ENCODE measurements around the gene CBY1. TPM values are rescaled to one million over a fixed set of nuclear protein-coding genes. Genes with fewer than 3 reads are reported as not detected.

The CBY1 gene
- polyA plus RNA-seq, 1 of the 3 experiments (the other 2 are of a cell fraction) = 21.8 TPM

DNA sequence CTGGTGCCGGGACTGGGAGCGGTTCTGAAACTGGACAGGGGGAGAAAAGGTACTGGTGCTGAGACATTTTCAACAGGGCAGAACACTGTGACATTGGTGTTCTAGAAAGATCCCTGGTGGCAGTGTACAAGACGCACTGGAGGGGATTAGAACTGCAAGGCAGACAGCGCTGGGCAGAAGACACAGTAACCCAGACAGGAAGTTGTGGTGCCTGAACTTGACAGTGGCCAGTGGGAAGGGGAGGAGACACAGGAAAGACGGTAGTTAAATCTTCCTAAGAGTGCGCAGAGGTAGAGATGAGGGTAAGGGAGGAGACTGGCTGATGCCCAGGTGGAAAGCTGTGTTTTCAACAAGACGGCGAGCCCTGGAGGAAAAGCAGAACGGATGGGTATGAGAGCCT lies 24.7 kb upstream of the CBY1 start:
- no peaks in the 10 kb centered on the region for H3K27me3 ChIP-seq (ENCODE audit: insufficient read depth)
- H3K4me3 ChIP-seq (ENCODE audit: low read depth in 2 of 2, low read length in 1 of 2) = no peak overlapping the region
- H2AFZ ChIP-seq (ENCODE audit: low read depth) = no peak overlapping the region
- DNase-seq = no peak
- H3K36me3 ChIP-seq (replicated peaks in 1 of 2; ENCODE audit: control insufficient read depth in 1 of 2, insufficient read depth in 2 of 2, low read length in 1 of 2) = peaks cover 0 to 8% of the 10 kb centered on the region in 2 experiments
- WGBS (ENCODE audit: low lambda C conversion rate) = 92% methylated on average over 9 of the region's 9 CpGs
- H3K9me2 ChIP-seq = no peaks in the 10 kb centered on the region
- no peaks in the 10 kb centered on the region for H3K9me3 ChIP-seq
- ChIA-PET POLR2A (interaction anchor here (0.5 kb wide), 1 partner anchor 10 kb away, joined by 3 read pairs; no protein-coding TSS in a partner anchor), CTCF (no interaction called here)
- H3F3A ChIP-seq (replicated peaks; ENCODE audit: insufficient read depth) = no peaks in the 10 kb centered on the region
- no peaks in the 10 kb centered on the region for H4K20me1 ChIP-seq (ENCODE audit: insufficient read depth)
- H3K4me1 ChIP-seq (ENCODE audit: control insufficient read depth in 1 of 2, insufficient read depth in 2 of 2, low read depth in 1 of 2, low read length in 1 of 2) = no peaks in the 10 kb centered on the region
- TF ChIP-seq FOXM1 (IDR thresholded peaks at IDR 0.05; ENCODE audit: low read depth) (no peak), FOXJ3 (CRISPR knock-in tag; IDR thresholded peaks at IDR 0.05) (no peak)
- no peak overlapping the region for H3K4me2 ChIP-seq
- H3K27ac ChIP-seq (ENCODE audit: low read depth in 2 of 2, low read length in 1 of 2) = no peak overlapping the region
- H3K79me2 ChIP-seq (ENCODE audit: insufficient read depth) = no peaks in the 10 kb centered on the region
- no peak overlapping the region for H3K9ac ChIP-seq

DNA sequence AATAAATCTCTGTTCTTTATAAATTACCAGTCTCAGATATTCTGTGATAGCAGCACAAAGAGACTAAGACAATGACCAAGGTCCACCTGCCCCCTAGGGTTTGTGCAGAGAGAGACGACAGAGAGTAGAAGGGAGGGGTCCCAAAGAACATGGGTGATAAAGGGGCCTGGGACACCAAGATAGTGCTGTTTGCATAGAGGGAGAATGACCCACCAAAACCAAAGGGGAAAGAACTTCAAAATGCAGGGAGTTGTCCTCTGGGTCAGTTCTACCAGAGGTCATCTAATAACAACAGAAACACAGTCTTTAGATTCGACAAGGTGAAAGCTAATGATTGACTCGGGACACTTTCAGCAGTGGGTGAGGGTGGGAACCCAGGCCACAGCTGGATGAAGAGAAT lies 23.9 kb upstream of the CBY1 start:
- no peak for DNase-seq
- Histone ChIP-seq H3K4me3 (ENCODE audit: low read depth in 2 of 2, low read length in 1 of 2) (no peak overlapping the region), H3K4me1 (ENCODE audit: control insufficient read depth in 1 of 2, insufficient read depth in 2 of 2, low read depth in 1 of 2, low read length in 1 of 2) (no peaks in the 10 kb centered on the region), H4K20me1 (ENCODE audit: insufficient read depth) (no peaks in the 10 kb centered on the region), H3K27me3 (ENCODE audit: insufficient read depth) (no peaks in the 10 kb centered on the region), H3F3A (replicated peaks; ENCODE audit: insufficient read depth) (no peaks in the 10 kb centered on the region), H3K79me2 (ENCODE audit: insufficient read depth) (no peaks in the 10 kb centered on the region), H3K27ac (ENCODE audit: low read depth in 2 of 2, low read length in 1 of 2) (no peak overlapping the region), H3K9ac (no peak overlapping the region), H3K9me2 (no peaks in the 10 kb centered on the region), H3K36me3 (replicated peaks in 1 of 2; ENCODE audit: control insufficient read depth in 1 of 2, insufficient read depth in 2 of 2, low read length in 1 of 2) (peaks cover 0 to 8% of the 10 kb centered on the region in 2 experiments), H2AFZ (ENCODE audit: low read depth) (no peak overlapping the region), H3K9me3 (no peaks in the 10 kb centered on the region), H3K4me2 (no peak overlapping the region)
- 79% methylated on average over 3 of the region's 3 CpGs for WGBS (ENCODE audit: low lambda C conversion rate)
- CTCF ChIA-PET = no interaction called here
- POLR2A ChIA-PET = interaction anchor here (0.5 kb wide), 1 partner anchor 11 kb away, joined by 3 read pairs; no protein-coding TSS in a partner anchor
- TF ChIP-seq, protein P1, sequence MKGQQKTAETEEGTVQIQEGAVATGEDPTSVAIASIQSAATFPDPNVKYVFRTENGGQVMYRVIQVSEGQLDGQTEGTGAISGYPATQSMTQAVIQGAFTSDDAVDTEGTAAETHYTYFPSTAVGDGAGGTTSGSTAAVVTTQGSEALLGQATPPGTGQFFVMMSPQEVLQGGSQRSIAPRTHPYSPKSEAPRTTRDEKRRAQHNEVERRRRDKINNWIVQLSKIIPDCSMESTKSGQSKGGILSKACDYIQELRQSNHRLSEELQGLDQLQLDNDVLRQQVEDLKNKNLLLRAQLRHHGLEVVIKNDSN (IDR thresholded peaks at IDR 0.05; ENCODE audit: borderline replicate concordance, low read depth) = no peak
- TF ChIP-seq TEAD4 (IDR thresholded peaks at IDR 0.05; ENCODE audit: borderline replicate concordance, insufficient read depth) = no peak
- TF ChIP-seq RAD21 (IDR thresholded peaks at IDR 0.05; ENCODE audit: low read length) = no peak
- no peak for TF ChIP-seq TCF12 (IDR thresholded peaks at IDR 0.05)
- no peak for TF ChIP-seq MXI1 (IDR thresholded peaks at IDR 0.05; ENCODE audit: low read depth, low read length)
- TF ChIP-seq MAX (IDR thresholded peaks at IDR 0.05; ENCODE audit: low read depth) = no peak
- no peak for TF ChIP-seq USF2 (IDR thresholded peaks at IDR 0.05; ENCODE audit: borderline replicate concordance, low read depth, low read length)
- TF ChIP-seq YY1 (IDR thresholded peaks at IDR 0.05; ENCODE audit: low read depth) = no peak
- no peak for TF ChIP-seq TAF1 (IDR thresholded peaks at IDR 0.05; ENCODE audit: borderline replicate concordance, low read depth, low read length)
- TF ChIP-seq, protein P2, sequence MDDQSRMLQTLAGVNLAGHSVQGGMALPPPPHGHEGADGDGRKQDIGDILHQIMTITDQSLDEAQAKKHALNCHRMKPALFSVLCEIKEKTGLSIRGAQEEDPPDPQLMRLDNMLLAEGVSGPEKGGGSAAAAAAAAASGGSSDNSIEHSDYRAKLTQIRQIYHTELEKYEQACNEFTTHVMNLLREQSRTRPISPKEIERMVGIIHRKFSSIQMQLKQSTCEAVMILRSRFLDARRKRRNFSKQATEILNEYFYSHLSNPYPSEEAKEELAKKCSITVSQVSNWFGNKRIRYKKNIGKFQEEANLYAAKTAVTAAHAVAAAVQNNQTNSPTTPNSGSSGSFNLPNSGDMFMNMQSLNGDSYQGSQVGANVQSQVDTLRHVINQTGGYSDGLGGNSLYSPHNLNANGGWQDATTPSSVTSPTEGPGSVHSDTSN (IDR thresholded peaks at IDR 0.05) = no peak
- no peak for TF ChIP-seq SIN3A (IDR thresholded peaks at IDR 0.05; ENCODE audit: borderline replicate concordance, low read depth, low read length)
- no peak for TF ChIP-seq JUND (IDR thresholded peaks at IDR 0.05)
- TF ChIP-seq EZH2phosphoT487 (IDR thresholded peaks at IDR 0.05; ENCODE audit: borderline replicate concordance, low read depth) = no peak
- TF ChIP-seq GABPA (IDR thresholded peaks at IDR 0.05; ENCODE audit: low read depth) = no peak
- TF ChIP-seq ELF1 (IDR thresholded peaks at IDR 0.05) = no peak
- TF ChIP-seq RXRA (IDR thresholded peaks at IDR 0.05; ENCODE audit: borderline replicate concordance, low read depth) = no peak
- no peak for TF ChIP-seq EP300 (IDR thresholded peaks at IDR 0.05; ENCODE audit: borderline replicate concordance in 1 of 2, low read depth in 1 of 2, low read length in 1 of 2)
- no peak for TF ChIP-seq RCOR1 (IDR thresholded peaks at IDR 0.05; ENCODE audit: low read length)

Measured in SK-N-SH (cell line).